SK-N-SH (cell line): Measurements from ENCODE around the gene IRAG1. TPM values are rescaled to one million over a fixed set of nuclear protein-coding genes. Genes with fewer than 3 reads are reported as not detected.

Source experiments
- CTCF ChIA-PET: fragments of 300-600, 350-600 bp; formaldehyde crosslinking; extraction: SDS; loops from one replicate; lab custom pipeline; 2021; lab: Yijun Ruan, JAX
- POLR2A ChIA-PET: fragments of 350-600 bp; sonication (Branson Sonifier 250); formaldehyde crosslinking; extraction: SDS; loops from one replicate; lab custom pipeline; 2020; ENCODE audit warnings: antibody characterized with exemption, inconsistent platforms; lab: Yijun Ruan, JAX
- DNase-seq: peaks from one replicate; pipeline ENCODE4 v3.0.0; 2012
- H2AFZ ChIP-seq: fragments of 200-600 bp; sonication (generic); 2 replicates; pipeline ENCODE4 v1.8.1; 2016; ENCODE audit warnings: antibody characterized with exemption, mild to moderate bottlenecking, low read depth
- H3F3A ChIP-seq: fragments of 200-600 bp; sonication (generic); replicated peaks from 2 replicates; pipeline ENCODE3; 2016; ENCODE audit warnings: antibody characterized with exemption, mild to moderate bottlenecking; ENCODE audit not compliant: insufficient read depth
- H3K27ac ChIP-seq, 2 experiments: fragments of 200-500 bp in 1 of 2; fragments of 200-600 bp in 1 of 2; sonication (Bioruptor generic) in 1 of 2; sonication (generic), shearing (Covaris generic) in 1 of 2; 2 replicates each; pipeline versions ENCODE4 v1.5.1 to v1.6.1; 2014 to 2016; ENCODE audit warnings: low read depth in 2 of 2, inconsistent platforms in 1 of 2, low read length in 1 of 2, mild to moderate bottlenecking in 1 of 2, mixed read lengths in 1 of 2
- H3K27me3 ChIP-seq: fragments of 200-600 bp; sonication (generic), shearing (Covaris generic); 2 replicates; pipeline ENCODE4 v1.6.1; 2016; ENCODE audit warnings: mixed run types; ENCODE audit not compliant: insufficient read depth
- H3K36me3 ChIP-seq, 2 experiments: fragments of 200-500 bp in 1 of 2; fragments of 200-600 bp in 1 of 2; sonication (Bioruptor generic) in 1 of 2; sonication (generic) in 1 of 2; replicated peaks in 1 of 2; 2 replicates each; pipeline versions ENCODE3 to v1.5.1; 2014 to 2016; ENCODE audit warnings: low read length in 1 of 2, mild to moderate bottlenecking in 1 of 2; ENCODE audit not compliant: insufficient read depth in 2 of 2, control insufficient read depth in 1 of 2
- H3K4me1 ChIP-seq, 2 experiments: fragments of 200-500 bp in 1 of 2; fragments of 200-600 bp in 1 of 2; sonication (Bioruptor generic) in 1 of 2; sonication (generic), shearing (Covaris generic) in 1 of 2; 2 replicates each; pipeline versions ENCODE4 v1.5.1 to v1.6.1; 2014 to 2016; ENCODE audit warnings: low read depth in 1 of 2, low read length in 1 of 2, mixed run types in 1 of 2; ENCODE audit not compliant: insufficient read depth in 2 of 2, control insufficient read depth in 1 of 2
- H3K4me2 ChIP-seq: fragments of 200-600 bp; sonication (generic), shearing (Covaris generic); 2 replicates; pipeline ENCODE4 v1.6.1; 2017; ENCODE audit warnings: mixed run types
- H3K4me3 ChIP-seq, 2 experiments: fragments of 200-500 bp in 1 of 2; fragments of 200-600 bp in 1 of 2; sonication (Bioruptor generic) in 1 of 2; sonication (generic), shearing (Covaris generic) in 1 of 2; 2 replicates each; pipeline versions ENCODE4 v1.5.1 to v1.8.1; 2014 to 2016; ENCODE audit warnings: low read depth in 2 of 2, inconsistent platforms in 1 of 2, low read length in 1 of 2, mild to moderate bottlenecking in 1 of 2, mixed read lengths in 1 of 2, moderate library complexity in 1 of 2
- H3K79me2 ChIP-seq: fragments of 200-600 bp; sonication (generic); 2 replicates; pipeline ENCODE4 v1.8.1; 2017; ENCODE audit warnings: mild to moderate bottlenecking; ENCODE audit not compliant: insufficient read depth
- H3K9ac ChIP-seq: fragments of 200-600 bp; sonication (generic); 2 replicates; pipeline ENCODE4 v1.6.1; 2017; ENCODE audit warnings: mixed run types
- H3K9me2 ChIP-seq: fragments of 200-600 bp; sonication (generic); 2 replicates; pipeline ENCODE4 v1.6.1; 2017; ENCODE audit warnings: mixed run types
- H3K9me3 ChIP-seq: fragments of 200-600 bp; sonication (generic); 2 replicates; pipeline ENCODE4 v1.6.1; 2017; ENCODE audit warnings: mixed run types, mild to moderate bottlenecking, moderate library complexity
- H4K20me1 ChIP-seq: fragments of 200-600 bp; sonication (generic); 2 replicates; pipeline ENCODE4 v1.6.1; 2017; ENCODE audit warnings: mild to moderate bottlenecking, mixed run types; ENCODE audit not compliant: insufficient read depth
- CHD2 ChIP-seq: fragments of 150-350 bp; IDR thresholded peaks from 2 replicates; pipeline ENCODE4 v1.6.1; 2018; ENCODE audit warnings: low read length; ENCODE audit not compliant: partially characterized antibody
- CTCF ChIP-seq: fragments of 200-600 bp; sonication (generic); IDR thresholded peaks from 2 replicates; pipeline ENCODE4 v1.6.1; 2017; ENCODE audit warnings: antibody characterized with exemption, mild to moderate bottlenecking, moderate library complexity
- ELF1 ChIP-seq: IDR thresholded peaks from 2 replicates; pipeline ENCODE4 v1.4.0; 2012
- EP300 ChIP-seq, 2 experiments: IDR thresholded peaks; 2 replicates each; pipeline versions ENCODE4 v1.4.0 to v1.6.1; 2012; ENCODE audit warnings: borderline replicate concordance in 1 of 2, low read depth in 1 of 2, low read length in 1 of 2
- FOXM1 ChIP-seq: IDR thresholded peaks from 2 replicates; pipeline ENCODE4 v1.4.0; 2012; ENCODE audit warnings: low read depth, mild to moderate bottlenecking
- IRF3 ChIP-seq: fragments of 150-350 bp; IDR thresholded peaks from 2 replicates; pipeline ENCODE4 v1.6.1; 2016; ENCODE audit warnings: mild to moderate bottlenecking, low read depth, low read length
- JUND ChIP-seq: IDR thresholded peaks from 2 replicates; pipeline ENCODE4 v1.4.0; 2012
- MAX ChIP-seq: IDR thresholded peaks from 2 replicates; pipeline ENCODE4 v1.4.0; 2012; ENCODE audit warnings: low read depth
- MEF2A ChIP-seq: IDR thresholded peaks from 2 replicates; pipeline ENCODE4 v1.4.0; 2012; ENCODE audit warnings: low read depth, borderline replicate concordance
- NFIC ChIP-seq: IDR thresholded peaks from 2 replicates; pipeline ENCODE4 v1.4.0; 2012; ENCODE audit warnings: borderline replicate concordance
- NRF1 ChIP-seq: IDR thresholded peaks from 2 replicates; pipeline ENCODE4 v1.6.1; 2012; ENCODE audit warnings: low read depth, mild to moderate bottlenecking, low read length
- POLR2AphosphoS5 ChIP-seq: IDR thresholded peaks from 2 replicates; pipeline ENCODE4 v1.6.1; 2012; ENCODE audit warnings: low read depth, low read length
- RAD21 ChIP-seq: IDR thresholded peaks from 2 replicates; pipeline ENCODE4 v1.6.1; 2012; ENCODE audit warnings: mild to moderate bottlenecking, low read length
- RFX5 ChIP-seq: IDR thresholded peaks from 2 replicates; pipeline ENCODE4 v1.6.1; 2012; ENCODE audit warnings: mild to moderate bottlenecking, improper control_type of control experiment, low read length
- SMC3 ChIP-seq: IDR thresholded peaks from 2 replicates; pipeline ENCODE4 v1.6.1; 2012; ENCODE audit warnings: low read depth, low read length, improper control_type of control experiment
- TAF1 ChIP-seq: IDR thresholded peaks from 2 replicates; pipeline ENCODE4 v1.6.1; 2012; ENCODE audit warnings: low read depth, mild to moderate bottlenecking, low read length, moderate library complexity, borderline replicate concordance
- TCF12 ChIP-seq: IDR thresholded peaks from 2 replicates; pipeline ENCODE4 v1.4.0; 2012
- TEAD4 ChIP-seq: IDR thresholded peaks from 2 replicates; pipeline ENCODE4 v1.4.0; 2012; ENCODE audit warnings: mild to moderate bottlenecking, borderline replicate concordance; ENCODE audit not compliant: insufficient read depth
- YY1 ChIP-seq: IDR thresholded peaks from 2 replicates; pipeline ENCODE4 v1.4.0; 2012; ENCODE audit warnings: low read depth, mild to moderate bottlenecking
- ZBTB33 ChIP-seq: IDR thresholded peaks from 2 replicates; pipeline ENCODE4 v1.4.0; 2012; ENCODE audit warnings: low read depth, borderline replicate concordance
- WGBS: methylation state at CpG from one replicate; pipeline ENCODE4 v1.1.6; 2017; ENCODE audit warnings: low lambda C conversion rate; 5-methylcytosine and 5-hydroxymethylcytosine counted together
- polyA plus RNA-seq, 3 experiments: library from polyadenylated mRNA; depleted of rRNA; stranded (reverse); fragments of >200 nt; gene quantifications; 2 replicates each; pipeline ENCODE4 v1.2.3, GENCODE V29; 2012

The IRAG1 gene
- polyA plus RNA-seq, 1 of the 3 experiments (the other 2 are of a cell fraction): 0.05 TPM

GRCh38 chr11:10695833-10696232 is 2.3 kb upstream of the IRAG1 start:
- Histone ChIP-seq H3K4me3 (no peak overlapping the region), H2AFZ (no peak overlapping the region), H3K9ac (no peak overlapping the region), H3K79me2 (no peaks in the 10 kb centered on the region), H4K20me1 (no peaks in the 10 kb centered on the region), H3K4me2 (no peak overlapping the region), H3K9me3 (no peaks in the 10 kb centered on the region), H3K4me1 (peaks cover 0 to 10% of the 10 kb centered on the region in 2 experiments; a peak in 1 of 4 replicates), H3F3A (no peaks in the 10 kb centered on the region), H3K27me3 (no peaks in the 10 kb centered on the region; the same call in 1 of the 2 replicates), H3K36me3 (no peaks in the 10 kb centered on the region), H3K9me2 (no peaks in the 10 kb centered on the region), H3K27ac (no peak overlapping the region)
- POLR2A ChIA-PET: no interaction called here
- TF ChIP-seq EP300 (IDR thresholded peaks at IDR 0.05; ENCODE audit: borderline replicate concordance in 1 of 2, low read depth in 1 of 2, low read length in 1 of 2) (no peak), NRF1 (no peak), CTCF (no peak), CHD2 (no peak), IRF3 (no peak), ZBTB33 (no peak), MAX (no peak), RAD21 (no peak), TAF1 (no peak), ELF1 (no peak), POLR2AphosphoS5 (no peak)
- CTCF ChIA-PET: no interaction called here
- 38% methylated on average over 3 of the region's 3 CpGs for WGBS
- no peak for DNase-seq

- Histone ChIP-seq H3K9me2 (no peaks in the 10 kb centered on the region), H3F3A (no peaks in the 10 kb centered on the region), H3K9me3 (no peaks in the 10 kb centered on the region), H3K4me1 (peaks cover 0 to 10% of the 10 kb centered on the region in 2 experiments; a peak in 1 of 4 replicates), H4K20me1 (no peaks in the 10 kb centered on the region), H3K27ac (no peak overlapping the region), H3K36me3 (no peaks in the 10 kb centered on the region), H3K27me3 (no peaks in the 10 kb centered on the region; the same call in 1 of the 2 replicates), H2AFZ (no peak overlapping the region), H3K9ac (no peak overlapping the region), H3K4me2 (no peak overlapping the region; the same call in 1 of the 2 replicates), H3K79me2 (no peaks in the 10 kb centered on the region), H3K4me3 (no peak overlapping the region)
- ChIA-PET CTCF (no interaction called here), POLR2A (no interaction called here)
- no peak for DNase-seq
- 69% methylated on average over 4 of the region's 4 CpGs for WGBS
- TF ChIP-seq EP300 (IDR thresholded peaks at IDR 0.05; ENCODE audit: borderline replicate concordance in 1 of 2, low read depth in 1 of 2, low read length in 1 of 2) (no peak), TCF12 (no peak), RFX5 (no peak), YY1 (no peak), SMC3 (no peak), NRF1 (no peak), RAD21 (no peak), FOXM1 (no peak), ELF1 (no peak), TEAD4 (no peak), NFIC (no peak), JUND (no peak), MEF2A (no peak), POLR2AphosphoS5 (no peak), ZBTB33 (no peak)
Observed at GRCh38 chr11:10694486-10695239, 1.1 kb upstream of the IRAG1 start.
